NCI-H1417 treated with DMSO at 0.1 percent for 48 hours (cell line): ENCODE measurements around the gene PIP5K1A.

Source experiments
- DNase-seq: peaks from one replicate; lab custom pipeline; 2025; lab: John Stamatoyannopoulos, UW

Gene PIP5K1A

DNA sequence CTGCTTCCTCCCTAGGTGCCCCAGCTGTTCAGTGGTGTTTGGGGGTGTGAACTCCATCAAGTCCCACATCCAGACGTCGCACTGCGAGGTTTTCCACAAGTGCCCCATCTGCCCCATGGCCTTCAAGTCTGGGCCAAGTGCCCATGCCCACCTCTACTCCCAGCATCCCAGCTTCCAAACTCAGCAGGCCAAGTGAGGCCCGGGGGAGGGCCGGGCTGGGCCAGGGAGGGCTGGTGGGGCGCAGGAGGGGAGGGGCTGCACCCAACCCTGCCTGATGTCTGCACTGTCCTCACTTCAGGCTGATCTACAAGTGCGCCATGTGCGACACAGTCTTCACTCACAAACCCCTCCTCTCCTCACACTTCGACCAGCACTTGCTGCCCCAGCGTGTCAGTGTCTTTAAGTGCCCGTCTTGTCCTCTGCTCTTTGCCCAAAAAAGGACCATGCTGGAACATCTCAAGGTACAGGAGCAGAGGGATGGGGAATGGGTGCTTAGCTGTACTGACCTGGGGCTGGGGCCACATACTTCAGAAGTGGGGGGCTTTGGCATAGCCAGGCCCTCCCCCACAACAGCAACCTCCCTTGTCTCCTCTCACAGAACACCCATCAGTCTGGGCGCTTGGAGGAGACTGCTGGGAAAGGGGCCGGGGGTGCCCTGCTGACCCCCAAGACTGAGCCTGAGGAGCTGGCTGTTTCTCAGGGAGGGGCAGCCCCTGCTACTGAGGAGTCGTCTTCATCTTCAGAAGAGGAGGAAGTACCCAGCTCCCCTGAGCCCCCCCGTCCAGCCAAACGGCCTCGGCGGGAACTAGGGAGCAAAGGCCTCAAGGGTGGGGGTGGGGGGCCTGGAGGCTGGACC is 91.0 kb downstream of the PIP5K1A start:
- no peak for DNase-seq

DNA sequence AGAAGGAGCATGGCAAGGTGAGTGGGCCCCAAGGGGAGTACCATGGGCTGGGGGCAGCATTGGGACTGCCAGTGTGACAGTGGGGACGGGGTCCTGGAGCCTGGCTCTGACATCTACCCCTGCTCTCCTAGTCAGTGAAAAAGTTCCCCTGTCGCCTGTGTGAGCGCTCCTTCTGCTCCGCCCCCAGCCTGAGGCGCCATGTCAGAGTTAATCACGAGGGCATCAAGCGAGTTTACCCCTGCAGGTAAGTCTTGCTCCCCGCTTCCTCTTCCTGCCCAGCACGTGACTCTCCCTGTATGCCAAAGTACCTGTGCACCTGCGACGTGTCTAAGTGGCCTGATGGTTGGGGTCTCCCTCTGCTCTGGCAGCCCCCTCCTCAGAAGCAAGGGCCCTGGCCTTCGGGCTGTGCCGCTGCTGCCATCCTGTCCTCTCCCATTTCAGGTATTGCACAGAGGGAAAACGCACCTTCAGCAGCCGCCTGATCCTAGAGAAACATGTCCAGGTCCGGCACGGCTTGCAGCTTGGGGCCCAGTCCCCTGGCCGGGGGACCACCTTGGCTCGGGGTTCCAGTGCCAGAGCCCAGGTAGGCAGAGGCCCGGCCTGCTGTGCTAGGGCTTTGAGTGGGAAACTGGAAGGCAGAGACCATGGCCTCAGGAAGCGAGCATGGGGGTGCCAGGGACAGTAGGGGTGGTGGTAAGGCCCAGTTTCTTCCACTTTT is 91.8 kb downstream of the PIP5K1A start:
- no peak for DNase-seq

DNA sequence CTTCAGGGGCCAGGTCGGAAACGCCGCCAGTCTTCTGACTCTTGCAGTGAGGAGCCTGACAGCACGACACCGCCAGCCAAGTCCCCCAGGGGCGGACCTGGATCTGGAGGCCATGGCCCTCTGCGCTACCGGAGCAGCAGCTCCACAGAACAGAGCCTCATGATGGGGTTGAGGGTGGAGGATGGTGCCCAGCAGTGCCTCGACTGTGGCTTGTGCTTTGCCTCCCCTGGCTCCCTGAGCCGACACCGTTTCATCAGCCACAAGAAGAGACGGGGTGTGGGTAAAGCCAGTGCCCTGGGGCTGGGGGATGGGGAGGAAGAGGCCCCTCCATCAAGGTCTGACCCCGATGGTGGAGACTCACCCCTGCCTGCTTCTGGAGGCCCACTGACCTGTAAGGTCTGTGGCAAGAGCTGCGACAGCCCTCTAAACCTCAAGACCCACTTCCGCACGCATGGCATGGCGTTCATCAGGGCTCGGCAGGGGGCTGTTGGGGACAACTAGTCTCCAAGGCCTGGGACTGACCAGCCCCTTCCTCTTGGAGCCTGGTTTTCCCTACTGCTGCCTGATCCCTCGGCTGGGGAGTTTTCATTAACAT is 92.5 kb downstream of the PIP5K1A start:
- no peak for DNase-seq

DNA sequence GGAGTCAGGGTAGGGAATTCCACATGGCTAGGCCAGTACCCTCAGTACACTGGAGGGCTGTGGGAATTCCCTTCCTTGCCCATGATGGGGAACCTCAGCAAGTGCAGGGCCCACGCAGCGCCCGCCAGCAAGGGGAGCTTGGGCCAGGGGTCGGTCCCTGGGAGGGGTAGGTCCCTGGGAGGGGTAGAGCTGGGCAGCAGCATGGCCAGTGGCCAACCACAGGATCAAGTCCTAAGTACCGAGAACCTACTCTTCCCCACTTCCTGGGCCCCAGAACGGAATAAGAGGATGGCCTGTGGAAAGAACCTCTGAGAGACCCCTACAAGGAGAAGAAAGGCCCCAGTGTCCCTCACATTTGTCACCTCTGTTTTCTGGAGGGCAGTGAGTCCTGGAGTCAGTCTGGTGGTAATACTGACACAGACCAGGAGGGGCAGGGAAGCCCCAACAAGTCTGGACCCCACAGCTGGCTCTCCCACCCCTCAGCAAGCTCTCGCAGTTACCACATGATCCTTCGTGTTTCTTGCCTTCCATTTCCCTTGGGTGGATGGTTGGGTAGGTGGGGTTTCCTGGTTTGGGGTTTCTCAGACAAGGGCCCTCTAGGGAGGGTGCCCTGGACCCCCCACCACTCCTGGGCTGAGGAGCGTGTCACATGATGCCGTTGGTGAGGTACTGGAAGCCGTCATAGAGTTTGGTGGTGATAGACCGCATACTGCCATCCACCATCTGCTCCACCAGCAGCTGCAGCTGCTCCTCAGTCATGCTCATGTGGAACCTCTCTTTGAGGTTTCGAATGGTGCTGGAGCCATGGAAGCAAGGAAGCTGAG is 94.1 kb downstream of the PIP5K1A start:
- DNase-seq: no peak

DNA sequence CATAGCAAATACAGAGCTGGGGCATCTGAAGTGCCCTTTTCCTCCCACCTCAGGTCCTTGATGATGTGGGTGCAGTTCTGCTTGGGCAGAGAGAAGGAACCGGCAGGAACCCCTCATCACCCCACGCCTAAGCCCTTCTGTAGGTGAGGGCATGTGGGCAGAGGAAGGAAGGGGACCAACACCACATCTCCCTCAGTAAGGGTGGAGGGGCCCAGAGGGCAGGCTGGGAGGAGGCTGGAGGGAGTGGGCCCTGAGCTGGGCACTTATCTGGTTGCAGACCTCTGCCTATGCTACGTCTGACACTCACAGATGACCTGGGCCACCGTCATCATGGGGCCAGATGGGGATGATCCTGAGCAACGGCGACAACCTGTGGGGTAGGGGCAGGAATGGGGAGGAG is 94.7 kb downstream of the PIP5K1A start:
- DNase-seq: no peak

DNA sequence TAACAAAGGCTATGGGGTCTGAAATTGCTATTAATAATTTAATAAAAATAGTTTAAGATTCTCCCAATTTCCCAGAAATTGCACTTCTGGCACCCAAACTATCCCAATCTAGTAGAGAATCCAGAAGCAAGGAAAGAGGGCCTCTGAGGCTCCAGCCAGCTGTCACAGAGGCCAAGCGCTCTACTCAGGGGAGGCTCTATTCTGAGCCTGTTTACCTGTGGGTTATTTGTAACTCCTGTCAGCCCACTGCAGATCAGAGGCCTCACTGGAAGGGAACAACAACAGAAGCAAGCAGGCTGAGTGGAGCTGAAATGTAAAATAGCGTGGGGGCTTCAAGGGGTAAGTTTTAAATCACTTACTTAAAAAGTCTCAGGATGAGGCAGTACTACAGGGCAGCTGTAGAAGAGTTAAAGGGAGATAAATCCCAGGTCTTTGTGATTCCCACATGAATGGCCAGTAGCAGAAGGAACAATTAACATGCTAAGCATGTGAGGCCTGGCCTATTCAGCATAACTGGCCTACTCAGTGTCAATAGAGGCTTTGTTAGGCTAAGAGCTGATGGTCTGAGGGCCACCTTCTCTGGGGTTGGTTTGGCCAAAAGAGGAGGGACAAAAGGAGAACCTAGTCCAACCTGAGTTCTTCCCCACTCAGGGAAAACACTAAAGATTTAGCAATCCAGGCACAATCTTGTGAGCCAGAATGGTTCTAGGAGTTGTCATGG is 96.5 kb downstream of the PIP5K1A start:
- DNase-seq: no peak
